Testis (tissue), 2 donors: ENCODE results near the gene EPC1.

Experiments
- CTCF ChIP-seq, 3 experiments: fragments of 450-650 bp in 2 of 3; fragments of 200-600 bp in 1 of 3; sonication (generic) in 1 of 3; IDR thresholded peaks; one replicate each; pipeline ENCODE4 v1.5.1; 2016 to 2019; ENCODE audit warnings: antibody characterized with exemption in 3 of 3, mild to moderate bottlenecking in 2 of 3, moderate library complexity in 1 of 3
- POLR2A ChIP-seq: fragments of 450-650 bp; IDR thresholded peaks from one replicate; pipeline ENCODE4 v1.6.1; 2017; ENCODE audit warnings: antibody characterized with exemption, mild to moderate bottlenecking, moderate library complexity

- TF ChIP-seq CTCF (IDR thresholded peaks at IDR 0.05) (no peak), POLR2A (no peak)
Measured at GRCh38 chr10:32259551-32259950, 87.4 kb downstream of the EPC1 start.
